Natural killer cell treated with Interleukin-12 subunit alpha and Interleukin-12 subunit beta and Interleukin-15 and Interleukin-18, amount 100 ng/mL, for 72 hours (primary cell): ENCODE measurements around the gene BICD1. TPM values are rescaled to one million over a fixed set of nuclear protein-coding genes. Genes with fewer than 3 reads are reported as not detected.
A peak's percentile ranks its signal among the peaks of the same experiment; 100 is the strongest.

Source experiments
- ATAC-seq, 2 donors: fragments of 150-1000 bp; cut with Tn5 transposase in 1 of 2; sonication (Bioruptor Pico), chemical (Tn5 transposase) in 1 of 2; 2 replicates each; pipeline ENCODE4 v1.10.0; 2021
- DNase-seq: peaks from one replicate; pipeline ENCODE4 v3.0.0; 2022; ENCODE audit warnings: low spot score
- H3K27ac Mint-ChIP-seq, 2 donors: 1 replicate in 1 of 2; 2 replicates in 1 of 2; pipeline ENCODE4 v1.8.0; 2022; ENCODE audit warnings: mixed read lengths in 2 of 2, mild to moderate bottlenecking in 1 of 2, moderate library complexity in 1 of 2
- H3K27me3 Mint-ChIP-seq, 2 donors: 1 replicate in 1 of 2; 2 replicates in 1 of 2; pipeline ENCODE4 v1.8.0; 2022; ENCODE audit warnings: mixed read lengths in 2 of 2
- H3K36me3 Mint-ChIP-seq: one replicate; pipeline ENCODE4 v1.8.0; 2022; ENCODE audit warnings: mixed read lengths
- H3K4me1 Mint-ChIP-seq, 2 donors: 1 replicate in 1 of 2; 2 replicates in 1 of 2; pipeline ENCODE4 v1.8.0; 2022; ENCODE audit warnings: low read depth in 2 of 2, mixed read lengths in 2 of 2, mild to moderate bottlenecking in 1 of 2
- H3K4me3 Mint-ChIP-seq: one replicate; pipeline ENCODE4 v1.8.0; 2022; ENCODE audit warnings: mixed read lengths
- H3K9me3 Mint-ChIP-seq: 2 replicates; pipeline ENCODE4 v1.8.0; 2022; ENCODE audit warnings: mixed read lengths
- total RNA-seq, 2 donors: library from RNA; stranded (reverse); gene quantifications; one replicate each; pipeline ENCODE4 v1.2.3, GENCODE V29; 2022

BICD1 gene
- total RNA-seq, 2 donors from 2014 or later, result 16.6 to 34.4 TPM

- no peak overlapping the region for H3K4me3 Mint-ChIP-seq
- H3K36me3 Mint-ChIP-seq, result peaks cover 5% of the 10 kb centered on the region
Measured at GRCh38 chr12:32110417-32110816, 3.8 kb downstream of the BICD1 start.

GRCh38 chr12:32110942-32111341 is 4.3 kb downstream of the BICD1 start:
- peaks cover 2% of the 10 kb centered on the region for H3K36me3 Mint-ChIP-seq
- peaks cover 31 to 38% of the 10 kb centered on the region in 2 donors for H3K4me1 Mint-ChIP-seq
- no peaks in the 10 kb centered on the region for H3K27me3 Mint-ChIP-seq
- no peak overlapping the region for H3K27ac Mint-ChIP-seq
- no peaks in the 10 kb centered on the region for H3K9me3 Mint-ChIP-seq
- DNase-seq, result no peak
- ATAC-seq, result no peak
- H3K4me3 Mint-ChIP-seq, result no peak overlapping the region

More at GRCh38 chr12:32110417-32110816, 3.8 kb downstream of the BICD1 start:
- H3K9me3 Mint-ChIP-seq, result no peaks in the 10 kb centered on the region
- DNase-seq (no peak), ATAC-seq (no peak)
- no peaks in the 10 kb centered on the region for H3K27me3 Mint-ChIP-seq
- peaks cover 29 to 37% of the 10 kb centered on the region in 2 donors for H3K4me1 Mint-ChIP-seq
- H3K27ac Mint-ChIP-seq, result no peak overlapping the region

GRCh38 chr12:32115404-32116104 is 8.9 kb downstream of the BICD1 start:
- ATAC-seq (peak; percentile 52 to 64), DNase-seq (no peak)
- Mint-ChIP-seq H3K4me3 (no peak overlapping the region), H3K36me3 (no peaks in the 10 kb centered on the region), H3K27ac (no peak overlapping the region), H3K27me3 (no peaks in the 10 kb centered on the region), H3K9me3 (no peaks in the 10 kb centered on the region), H3K4me1 (peaks cover 19 to 21% of the 10 kb centered on the region in 2 donors)

- DNase-seq (no peak), ATAC-seq (no peak)
- no peaks in the 10 kb centered on the region for H3K27me3 Mint-ChIP-seq
- no peak overlapping the region for H3K4me3 Mint-ChIP-seq
- peaks cover 21 to 22% of the 10 kb centered on the region in 2 donors for H3K4me1 Mint-ChIP-seq
- H3K36me3 Mint-ChIP-seq, result no peaks in the 10 kb centered on the region
- H3K9me3 Mint-ChIP-seq, result no peaks in the 10 kb centered on the region
- no peak overlapping the region for H3K27ac Mint-ChIP-seq
Measured at GRCh38 chr12:32116897-32117296, 10.2 kb downstream of the BICD1 start.

GRCh38 chr12:32117316-32117715 is 10.7 kb downstream of the BICD1 start:
- ATAC-seq, result no peak
- Mint-ChIP-seq H3K9me3 (no peaks in the 10 kb centered on the region), H3K27ac (no peak overlapping the region), H3K4me1 (peaks cover 21 to 22% of the 10 kb centered on the region in 2 donors), H3K27me3 (no peaks in the 10 kb centered on the region), H3K4me3 (no peak overlapping the region), H3K36me3 (no peaks in the 10 kb centered on the region)
- no peak for DNase-seq

- Mint-ChIP-seq H3K27me3 (no peaks in the 10 kb centered on the region), H3K4me3 (no peak overlapping the region), H3K36me3 (no peaks in the 10 kb centered on the region), H3K4me1 (peaks cover 19 to 21% of the 10 kb centered on the region in 2 donors), H3K27ac (no peak overlapping the region), H3K9me3 (no peaks in the 10 kb centered on the region)
- ATAC-seq (no peak), DNase-seq (no peak)
Measured at GRCh38 chr12:32118806-32119205, 12.2 kb downstream of the BICD1 start.

DNA sequence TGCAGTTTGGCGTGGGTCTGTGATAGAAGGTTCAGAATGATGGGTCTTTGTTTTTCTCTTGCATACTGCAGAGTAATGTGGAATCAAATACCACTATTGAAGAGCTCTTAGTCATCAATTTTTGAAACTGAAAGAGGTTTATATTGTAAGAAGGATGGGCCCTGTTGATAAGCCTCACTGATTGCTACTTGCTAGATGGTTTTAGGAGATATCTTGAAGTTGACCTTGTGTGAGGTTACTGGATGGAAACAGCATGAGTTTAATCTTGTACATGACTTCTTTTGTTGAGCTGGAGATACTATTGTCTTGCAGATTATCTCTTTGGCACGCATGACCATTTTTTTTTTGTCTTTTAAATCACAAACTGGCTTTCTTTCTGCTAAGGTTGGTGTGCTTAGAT is 13.8 kb downstream of the BICD1 start:
- peaks cover 17% of the 10 kb centered on the region in 2 donors for H3K4me1 Mint-ChIP-seq
- H3K27me3 Mint-ChIP-seq, result no peaks in the 10 kb centered on the region
- no peaks in the 10 kb centered on the region for H3K36me3 Mint-ChIP-seq
- H3K27ac Mint-ChIP-seq, result no peak overlapping the region
- H3K9me3 Mint-ChIP-seq, result no peaks in the 10 kb centered on the region
- DNase-seq (no peak), ATAC-seq (no peak)
- H3K4me3 Mint-ChIP-seq, result no peak overlapping the region

- no peaks in the 10 kb centered on the region for H3K27me3 Mint-ChIP-seq
- no peak for DNase-seq
- H3K4me3 Mint-ChIP-seq, result no peak overlapping the region
- H3K4me1 Mint-ChIP-seq, result peaks cover 11% of the 10 kb centered on the region in 2 donors
- no peaks in the 10 kb centered on the region for H3K36me3 Mint-ChIP-seq
- ATAC-seq, result no peak
- H3K27ac Mint-ChIP-seq, result no peak overlapping the region
- H3K9me3 Mint-ChIP-seq, result no peaks in the 10 kb centered on the region
Measured at GRCh38 chr12:32124637-32125036, 18.0 kb downstream of the BICD1 start.

GRCh38 chr12:32125455-32126084 is 18.9 kb downstream of the BICD1 start:
- Mint-ChIP-seq H3K4me3 (no peak overlapping the region), H3K36me3 (no peaks in the 10 kb centered on the region), H3K27ac (no peak overlapping the region), H3K27me3 (no peaks in the 10 kb centered on the region), H3K9me3 (no peaks in the 10 kb centered on the region), H3K4me1 (peaks cover 5 to 7% of the 10 kb centered on the region in 2 donors)
- DNase-seq (no peak), ATAC-seq (no peak)

- Mint-ChIP-seq H3K4me1 (peaks cover 4 to 7% of the 10 kb centered on the region in 2 donors), H3K27me3 (no peaks in the 10 kb centered on the region), H3K36me3 (no peaks in the 10 kb centered on the region), H3K9me3 (no peaks in the 10 kb centered on the region), H3K4me3 (no peak overlapping the region), H3K27ac (no peak overlapping the region)
- ATAC-seq, result no peak
- no peak for DNase-seq
Measured at GRCh38 chr12:32126720-32127119, 20.1 kb downstream of the BICD1 start.

GRCh38 chr12:32131666-32132065 is 25.0 kb downstream of the BICD1 start:
- no peaks in the 10 kb centered on the region for H3K36me3 Mint-ChIP-seq
- H3K4me3 Mint-ChIP-seq, result no peak overlapping the region
- ATAC-seq (no peak), DNase-seq (no peak)
- no peak overlapping the region for H3K27ac Mint-ChIP-seq
- H3K27me3 Mint-ChIP-seq, result no peaks in the 10 kb centered on the region
- H3K9me3 Mint-ChIP-seq, result no peaks in the 10 kb centered on the region
- peaks cover 22 to 23% of the 10 kb centered on the region in 2 donors for H3K4me1 Mint-ChIP-seq

DNA sequence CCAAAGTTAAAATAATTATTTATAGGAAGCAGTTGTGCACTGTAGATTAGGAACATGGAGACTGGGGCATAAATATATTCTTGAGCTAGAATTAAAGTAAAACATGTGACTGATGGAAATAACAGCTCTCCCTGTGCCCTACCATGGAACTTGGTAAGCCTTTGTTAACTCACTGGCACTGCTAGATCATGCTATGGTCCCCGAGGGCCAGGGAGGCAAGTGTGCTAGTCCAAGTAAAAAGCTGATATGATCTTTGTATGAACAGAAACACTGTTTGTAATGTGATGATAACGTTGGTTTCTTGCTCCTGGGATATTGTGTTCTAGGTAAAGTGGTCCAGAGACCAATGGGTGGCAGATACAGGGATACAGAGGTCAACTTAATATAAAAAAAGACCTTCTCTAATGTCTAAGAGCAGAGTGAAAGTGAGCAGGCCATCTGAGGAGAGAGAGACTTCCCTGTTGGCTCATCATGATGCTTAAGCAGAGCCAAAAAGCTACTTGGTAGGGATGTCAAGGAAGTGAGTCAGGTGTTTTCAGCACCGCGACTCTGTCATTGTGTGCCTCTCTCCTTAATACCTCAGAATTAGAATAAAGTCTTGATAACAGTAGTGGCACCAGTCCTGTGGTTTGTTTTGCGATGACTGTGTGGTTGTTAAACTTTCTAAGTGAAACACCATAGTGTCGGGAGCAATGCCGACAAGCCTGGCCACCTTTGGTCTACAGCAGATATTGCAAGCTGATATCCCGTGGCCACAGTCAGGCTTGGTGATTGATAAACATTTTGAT is 27.6 kb downstream of the BICD1 start:
- Mint-ChIP-seq H3K4me3 (no peak overlapping the region), H3K27me3 (no peaks in the 10 kb centered on the region), H3K36me3 (no peaks in the 10 kb centered on the region), H3K4me1 (peaks cover 22 to 24% of the 10 kb centered on the region in 2 donors), H3K27ac (peak overlapping the region; percentile 17 to 37), H3K9me3 (no peaks in the 10 kb centered on the region)
- DNase-seq, result peak; percentile 70
- peak; percentile 91 to 95 for ATAC-seq

- no peaks in the 10 kb centered on the region for H3K9me3 Mint-ChIP-seq
- no peaks in the 10 kb centered on the region for H3K36me3 Mint-ChIP-seq
- DNase-seq (no peak), ATAC-seq (no peak)
- H3K27ac Mint-ChIP-seq, result peak overlapping the region in 1 of 2 donors; percentile 8
- peak overlapping the region; percentile 25 for H3K4me3 Mint-ChIP-seq
- no peaks in the 10 kb centered on the region for H3K27me3 Mint-ChIP-seq
- H3K4me1 Mint-ChIP-seq, result peaks cover 25 to 26% of the 10 kb centered on the region in 2 donors
Measured at GRCh38 chr12:32135967-32136366, 29.3 kb downstream of the BICD1 start.

DNA sequence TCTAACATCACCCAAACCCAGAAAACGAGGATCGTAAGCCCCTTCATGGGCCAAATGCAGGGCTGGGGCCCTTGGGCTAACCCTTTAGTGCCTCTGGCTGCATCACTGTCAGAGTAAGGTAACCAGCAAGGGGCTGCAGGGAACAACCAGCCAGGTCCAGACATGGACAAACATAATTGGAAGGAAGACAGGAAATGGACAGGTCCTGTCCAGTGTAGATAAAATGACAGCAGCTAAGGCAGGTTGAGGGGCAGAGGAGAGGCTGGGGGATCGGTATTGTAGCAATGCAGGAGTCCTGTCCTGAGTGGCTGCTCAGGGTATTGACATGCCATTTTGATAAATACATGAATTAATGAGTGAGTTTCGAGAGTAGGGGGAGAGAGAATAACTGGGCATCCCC is 29.8 kb downstream of the BICD1 start:
- H3K4me1 Mint-ChIP-seq, result peaks cover 25 to 26% of the 10 kb centered on the region in 2 donors
- peak overlapping the region in 1 of 2 donors; percentile 8 for H3K27ac Mint-ChIP-seq
- DNase-seq, result no peak
- ATAC-seq, result no peak
- no peaks in the 10 kb centered on the region for H3K9me3 Mint-ChIP-seq
- H3K27me3 Mint-ChIP-seq, result no peaks in the 10 kb centered on the region
- no peak overlapping the region for H3K4me3 Mint-ChIP-seq
- no peaks in the 10 kb centered on the region for H3K36me3 Mint-ChIP-seq
